H1 (cell line): ENCODE measurements around the gene DHRS13. TPM values are rescaled to one million over a fixed set of nuclear protein-coding genes. Genes with fewer than 3 reads are reported as not detected.

Source experiments
- BCL11A ChIP-seq, 2 experiments: IDR thresholded peaks; one replicate each; pipeline ENCODE4 v1.6.1; 2011; ENCODE audit warnings: low read depth in 2 of 2, low read length in 2 of 2, mild to moderate bottlenecking in 2 of 2
- BRCA1 ChIP-seq: IDR thresholded peaks from 2 replicates; pipeline ENCODE4 v1.6.1; 2012; ENCODE audit warnings: low read depth, low read length, improper control_type of control experiment
- CTBP2 ChIP-seq: IDR thresholded peaks from 2 replicates; pipeline ENCODE4 v1.7.0; 2011; ENCODE audit warnings: borderline replicate concordance, mild to moderate bottlenecking, moderate library complexity, mixed read lengths, low read length; ENCODE audit not compliant: insufficient read depth, insufficient read length
- EZH2 ChIP-seq: fragments of 200-600 bp; sonication (generic); IDR thresholded peaks from 2 replicates; pipeline ENCODE4 v1.7.1; 2012; ENCODE audit warnings: low read depth, mild to moderate bottlenecking, moderate library complexity, low read length, inconsistent platforms; ENCODE audit not compliant: severe bottlenecking
- NANOG ChIP-seq: IDR thresholded peaks from 2 replicates; pipeline ENCODE4 v1.6.1; 2011; ENCODE audit warnings: low read length, low read depth, mild to moderate bottlenecking, inconsistent platforms; ENCODE audit not compliant: insufficient read depth, poor library complexity, severe bottlenecking
- POU5F1 ChIP-seq: IDR thresholded peaks from 2 replicates; pipeline ENCODE4 v1.6.1; 2011; ENCODE audit warnings: low read depth, mild to moderate bottlenecking, low read length, moderate library complexity
- SAP30 ChIP-seq: fragments of 300-600 bp; sonication (generic); IDR thresholded peaks from 2 replicates; pipeline ENCODE4 v1.7.1; 2012; ENCODE audit warnings: low read length, moderate library complexity, mild to moderate bottlenecking, inconsistent platforms; ENCODE audit not compliant: insufficient read depth, insufficient replicate concordance
- SUZ12 ChIP-seq: fragments of 200-600 bp; sonication (generic); IDR thresholded peaks from 2 replicates; pipeline ENCODE4 v1.6.1; 2012; ENCODE audit warnings: mild to moderate bottlenecking, inconsistent platforms, low read length, moderate library complexity, mixed read lengths
- USF2 ChIP-seq: IDR thresholded peaks from 2 replicates; pipeline ENCODE4 v1.6.1; 2011; ENCODE audit warnings: low read length, improper control_type of control experiment
- polyA plus RNA-seq, 7 experiments: library from polyadenylated mRNA; depleted of rRNA in 3 of 7; stranded (reverse) in 5 of 7; unstranded in 2 of 7; fragments of >200 nt in 5 of 7; fragments of 200-250 nt in 2 of 7; gene quantifications; 1 replicate in 5 of 7; 2 replicates in 1 of 7; 4 replicates in 1 of 7; pipeline versions ENCODE4 v1.2.1 to v1.2.3, GENCODE V29; 2011 to 2013; ENCODE audit warnings: missing spikeins in 2 of 7, mixed read lengths in 2 of 7
- total RNA-seq: library from RNA; stranded (reverse); fragmentation: NEBNext Ultra II Directional; extraction: Animal tissue kit (Norgen Biotek cat#: 25700); gene quantifications from 2 replicates; pipeline ENCODE4 v1.2.1, GENCODE V29; 2021
- TF ChIP-seq, protein P1 (sequence below): fragments of 300-600 bp; sonication (generic); IDR thresholded peaks from 2 replicates; pipeline ENCODE4 v1.7.1; 2012; ENCODE audit warnings: low read length, moderate library complexity, mild to moderate bottlenecking, inconsistent platforms; ENCODE audit not compliant: insufficient replicate concordance

DHRS13 gene
- total and polyA plus RNA-seq, 2 of the 8 experiments (the other 6 are each of a cell fraction or from before 2014, with no cell fraction given) = 23.7 to 30.0 TPM

GRCh38 chr17:28925912-28926365 is 23.1 kb upstream of the DHRS13 start (continued):
- TF ChIP-seq, protein P1, sequence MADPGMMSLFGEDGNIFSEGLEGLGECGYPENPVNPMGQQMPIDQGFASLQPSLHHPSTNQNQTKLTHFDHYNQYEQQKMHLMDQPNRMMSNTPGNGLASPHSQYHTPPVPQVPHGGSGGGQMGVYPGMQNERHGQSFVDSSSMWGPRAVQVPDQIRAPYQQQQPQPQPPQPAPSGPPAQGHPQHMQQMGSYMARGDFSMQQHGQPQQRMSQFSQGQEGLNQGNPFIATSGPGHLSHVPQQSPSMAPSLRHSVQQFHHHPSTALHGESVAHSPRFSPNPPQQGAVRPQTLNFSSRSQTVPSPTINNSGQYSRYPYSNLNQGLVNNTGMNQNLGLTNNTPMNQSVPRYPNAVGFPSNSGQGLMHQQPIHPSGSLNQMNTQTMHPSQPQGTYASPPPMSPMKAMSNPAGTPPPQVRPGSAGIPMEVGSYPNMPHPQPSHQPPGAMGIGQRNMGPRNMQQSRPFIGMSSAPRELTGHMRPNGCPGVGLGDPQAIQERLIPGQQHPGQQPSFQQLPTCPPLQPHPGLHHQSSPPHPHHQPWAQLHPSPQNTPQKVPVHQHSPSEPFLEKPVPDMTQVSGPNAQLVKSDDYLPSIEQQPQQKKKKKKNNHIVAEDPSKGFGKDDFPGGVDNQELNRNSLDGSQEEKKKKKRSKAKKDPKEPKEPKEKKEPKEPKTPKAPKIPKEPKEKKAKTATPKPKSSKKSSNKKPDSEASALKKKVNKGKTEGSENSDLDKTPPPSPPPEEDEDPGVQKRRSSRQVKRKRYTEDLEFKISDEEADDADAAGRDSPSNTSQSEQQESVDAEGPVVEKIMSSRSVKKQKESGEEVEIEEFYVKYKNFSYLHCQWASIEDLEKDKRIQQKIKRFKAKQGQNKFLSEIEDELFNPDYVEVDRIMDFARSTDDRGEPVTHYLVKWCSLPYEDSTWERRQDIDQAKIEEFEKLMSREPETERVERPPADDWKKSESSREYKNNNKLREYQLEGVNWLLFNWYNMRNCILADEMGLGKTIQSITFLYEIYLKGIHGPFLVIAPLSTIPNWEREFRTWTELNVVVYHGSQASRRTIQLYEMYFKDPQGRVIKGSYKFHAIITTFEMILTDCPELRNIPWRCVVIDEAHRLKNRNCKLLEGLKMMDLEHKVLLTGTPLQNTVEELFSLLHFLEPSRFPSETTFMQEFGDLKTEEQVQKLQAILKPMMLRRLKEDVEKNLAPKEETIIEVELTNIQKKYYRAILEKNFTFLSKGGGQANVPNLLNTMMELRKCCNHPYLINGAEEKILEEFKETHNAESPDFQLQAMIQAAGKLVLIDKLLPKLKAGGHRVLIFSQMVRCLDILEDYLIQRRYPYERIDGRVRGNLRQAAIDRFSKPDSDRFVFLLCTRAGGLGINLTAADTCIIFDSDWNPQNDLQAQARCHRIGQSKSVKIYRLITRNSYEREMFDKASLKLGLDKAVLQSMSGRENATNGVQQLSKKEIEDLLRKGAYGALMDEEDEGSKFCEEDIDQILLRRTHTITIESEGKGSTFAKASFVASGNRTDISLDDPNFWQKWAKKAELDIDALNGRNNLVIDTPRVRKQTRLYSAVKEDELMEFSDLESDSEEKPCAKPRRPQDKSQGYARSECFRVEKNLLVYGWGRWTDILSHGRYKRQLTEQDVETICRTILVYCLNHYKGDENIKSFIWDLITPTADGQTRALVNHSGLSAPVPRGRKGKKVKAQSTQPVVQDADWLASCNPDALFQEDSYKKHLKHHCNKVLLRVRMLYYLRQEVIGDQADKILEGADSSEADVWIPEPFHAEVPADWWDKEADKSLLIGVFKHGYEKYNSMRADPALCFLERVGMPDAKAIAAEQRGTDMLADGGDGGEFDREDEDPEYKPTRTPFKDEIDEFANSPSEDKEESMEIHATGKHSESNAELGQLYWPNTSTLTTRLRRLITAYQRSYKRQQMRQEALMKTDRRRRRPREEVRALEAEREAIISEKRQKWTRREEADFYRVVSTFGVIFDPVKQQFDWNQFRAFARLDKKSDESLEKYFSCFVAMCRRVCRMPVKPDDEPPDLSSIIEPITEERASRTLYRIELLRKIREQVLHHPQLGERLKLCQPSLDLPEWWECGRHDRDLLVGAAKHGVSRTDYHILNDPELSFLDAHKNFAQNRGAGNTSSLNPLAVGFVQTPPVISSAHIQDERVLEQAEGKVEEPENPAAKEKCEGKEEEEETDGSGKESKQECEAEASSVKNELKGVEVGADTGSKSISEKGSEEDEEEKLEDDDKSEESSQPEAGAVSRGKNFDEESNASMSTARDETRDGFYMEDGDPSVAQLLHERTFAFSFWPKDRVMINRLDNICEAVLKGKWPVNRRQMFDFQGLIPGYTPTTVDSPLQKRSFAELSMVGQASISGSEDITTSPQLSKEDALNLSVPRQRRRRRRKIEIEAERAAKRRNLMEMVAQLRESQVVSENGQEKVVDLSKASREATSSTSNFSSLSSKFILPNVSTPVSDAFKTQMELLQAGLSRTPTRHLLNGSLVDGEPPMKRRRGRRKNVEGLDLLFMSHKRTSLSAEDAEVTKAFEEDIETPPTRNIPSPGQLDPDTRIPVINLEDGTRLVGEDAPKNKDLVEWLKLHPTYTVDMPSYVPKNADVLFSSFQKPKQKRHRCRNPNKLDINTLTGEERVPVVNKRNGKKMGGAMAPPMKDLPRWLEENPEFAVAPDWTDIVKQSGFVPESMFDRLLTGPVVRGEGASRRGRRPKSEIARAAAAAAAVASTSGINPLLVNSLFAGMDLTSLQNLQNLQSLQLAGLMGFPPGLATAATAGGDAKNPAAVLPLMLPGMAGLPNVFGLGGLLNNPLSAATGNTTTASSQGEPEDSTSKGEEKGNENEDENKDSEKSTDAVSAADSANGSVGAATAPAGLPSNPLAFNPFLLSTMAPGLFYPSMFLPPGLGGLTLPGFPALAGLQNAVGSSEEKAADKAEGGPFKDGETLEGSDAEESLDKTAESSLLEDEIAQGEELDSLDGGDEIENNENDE = no peak
- TF ChIP-seq SUZ12 (no peak), USF2 (no peak), EZH2 (no peak), NANOG (no peak), BRCA1 (no peak), SAP30 (no peak), CTBP2 (no peak), POU5F1 (no peak), BCL11A (IDR thresholded peaks at IDR 0.05; ENCODE audit: low read depth in 2 of 2, low read length in 2 of 2) (no peak)
